ENCODE measurements around the gene SLC25A36.
A peak's percentile ranks its signal among the peaks of the same experiment; 100 is the strongest.

SLC25A36 gene

DNA sequence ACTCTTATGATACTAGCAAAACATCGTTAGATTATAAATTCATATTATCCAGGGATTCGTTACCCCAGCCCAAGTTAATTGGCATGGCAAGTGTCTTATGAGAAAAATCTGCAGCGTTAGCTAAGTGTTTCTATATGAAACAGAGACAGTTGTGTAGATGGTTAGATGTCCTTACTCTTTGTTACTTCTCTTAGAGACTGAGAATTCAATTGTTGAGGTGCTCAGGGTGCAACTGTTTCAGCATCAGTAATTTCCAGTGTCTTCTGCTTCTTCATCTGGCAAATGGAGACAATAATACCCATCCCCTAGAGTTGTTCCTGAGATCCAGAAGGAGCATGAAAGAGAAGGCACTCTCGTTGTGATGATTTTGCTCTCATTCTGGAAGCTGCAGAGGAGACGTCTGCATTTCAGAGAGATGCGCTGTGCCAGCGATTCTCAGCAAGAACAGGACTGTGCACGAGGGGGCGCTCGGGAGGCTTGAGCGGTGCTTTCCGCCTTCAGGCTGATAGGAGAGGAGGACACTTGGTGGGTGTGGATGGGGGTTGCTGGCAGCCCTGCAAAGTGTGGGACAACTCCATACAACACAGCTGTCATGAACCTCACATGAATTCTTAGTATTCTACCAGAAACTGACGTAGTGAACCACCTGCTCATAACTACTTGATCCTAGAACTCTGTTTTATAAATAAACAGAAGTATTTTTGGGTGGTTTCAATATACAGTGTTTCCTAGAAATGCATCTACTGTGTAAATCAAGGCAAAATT is 69.8 kb downstream of the SLC25A36 start:
- Histone ChIP-seq H3K79me2 (ENCODE audit: control insufficient read depth, low read length) (no peaks in the 10 kb centered on the region), H3K27me3 (ENCODE audit: control insufficient read depth, low read length) (peaks cover 13% of the 10 kb centered on the region), H3K4me3 (ENCODE audit: low read length) (no peak overlapping the region), H3K36me3 (ENCODE audit: control insufficient read depth, low read length) (no peaks in the 10 kb centered on the region), H3K9me2 (replicated peaks; ENCODE audit: control insufficient read depth, low read length) (no peaks in the 10 kb centered on the region), H3K4me2 (ENCODE audit: low read length) (no peak overlapping the region), H4K20me1 (ENCODE audit: control insufficient read depth, insufficient read depth, low read depth, low read length) (no peaks in the 10 kb centered on the region), H3K27ac (ENCODE audit: low read depth, low read length) (no peak overlapping the region), H3K9me3 (ENCODE audit: control insufficient read depth, insufficient read depth, low read length) (no peaks in the 10 kb centered on the region), H3K4me1 (ENCODE audit: control insufficient read depth, low read length) (no peaks in the 10 kb centered on the region), H3F3A (ENCODE audit: control insufficient read depth, insufficient read depth) (no peaks in the 10 kb centered on the region)
- TF ChIP-seq, protein P1, sequence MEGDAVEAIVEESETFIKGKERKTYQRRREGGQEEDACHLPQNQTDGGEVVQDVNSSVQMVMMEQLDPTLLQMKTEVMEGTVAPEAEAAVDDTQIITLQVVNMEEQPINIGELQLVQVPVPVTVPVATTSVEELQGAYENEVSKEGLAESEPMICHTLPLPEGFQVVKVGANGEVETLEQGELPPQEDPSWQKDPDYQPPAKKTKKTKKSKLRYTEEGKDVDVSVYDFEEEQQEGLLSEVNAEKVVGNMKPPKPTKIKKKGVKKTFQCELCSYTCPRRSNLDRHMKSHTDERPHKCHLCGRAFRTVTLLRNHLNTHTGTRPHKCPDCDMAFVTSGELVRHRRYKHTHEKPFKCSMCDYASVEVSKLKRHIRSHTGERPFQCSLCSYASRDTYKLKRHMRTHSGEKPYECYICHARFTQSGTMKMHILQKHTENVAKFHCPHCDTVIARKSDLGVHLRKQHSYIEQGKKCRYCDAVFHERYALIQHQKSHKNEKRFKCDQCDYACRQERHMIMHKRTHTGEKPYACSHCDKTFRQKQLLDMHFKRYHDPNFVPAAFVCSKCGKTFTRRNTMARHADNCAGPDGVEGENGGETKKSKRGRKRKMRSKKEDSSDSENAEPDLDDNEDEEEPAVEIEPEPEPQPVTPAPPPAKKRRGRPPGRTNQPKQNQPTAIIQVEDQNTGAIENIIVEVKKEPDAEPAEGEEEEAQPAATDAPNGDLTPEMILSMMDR (IDR thresholded peaks at IDR 0.05; ENCODE audit: low read depth, low read length, poor library complexity, severe bottlenecking), result peak; percentile 85
- TF ChIP-seq EZH2phosphoT487 (IDR thresholded peaks at IDR 0.05; ENCODE audit: borderline replicate concordance, low read length), result no peak

DNA sequence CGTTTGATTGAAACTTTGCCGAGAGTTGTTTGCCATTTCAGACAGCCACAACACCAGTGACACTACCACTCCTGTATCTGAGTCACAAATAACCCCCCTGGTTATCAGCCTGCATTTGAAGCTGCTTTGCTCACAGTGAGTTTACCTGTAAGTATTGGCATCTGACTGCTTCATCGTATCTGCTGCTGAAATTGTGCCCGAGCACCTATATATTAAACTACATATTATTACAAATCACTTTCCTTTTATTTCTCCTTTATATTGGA is 70.3 kb downstream of the SLC25A36 start:
- Histone ChIP-seq H4K20me1 (ENCODE audit: control insufficient read depth, insufficient read depth, low read depth, low read length) (no peaks in the 10 kb centered on the region), H3K9me2 (replicated peaks; ENCODE audit: control insufficient read depth, low read length) (no peaks in the 10 kb centered on the region), H3F3A (ENCODE audit: control insufficient read depth, insufficient read depth) (no peaks in the 10 kb centered on the region), H3K79me2 (ENCODE audit: control insufficient read depth, low read length) (no peaks in the 10 kb centered on the region), H3K27me3 (ENCODE audit: control insufficient read depth, low read length) (peaks cover 13% of the 10 kb centered on the region), H3K4me1 (ENCODE audit: control insufficient read depth, low read length) (no peaks in the 10 kb centered on the region), H3K36me3 (ENCODE audit: control insufficient read depth, low read length) (no peaks in the 10 kb centered on the region), H3K9me3 (ENCODE audit: control insufficient read depth, insufficient read depth, low read length) (no peaks in the 10 kb centered on the region), H3K4me3 (ENCODE audit: low read length) (no peak overlapping the region), H3K4me2 (ENCODE audit: low read length) (no peak overlapping the region), H3K27ac (ENCODE audit: low read depth, low read length) (no peak overlapping the region)
- TF ChIP-seq, protein P1 (IDR thresholded peaks at IDR 0.05; ENCODE audit: low read depth, low read length, poor library complexity, severe bottlenecking), result no peak
- TF ChIP-seq EZH2phosphoT487 (IDR thresholded peaks at IDR 0.05; ENCODE audit: borderline replicate concordance, low read length), result no peak

GRCh38 chr3:141012571-141012970 is 70.9 kb downstream of the SLC25A36 start:
- H3K79me2 ChIP-seq (ENCODE audit: control insufficient read depth, low read length), result no peaks in the 10 kb centered on the region
- H3K4me2 ChIP-seq (ENCODE audit: low read length), result no peak overlapping the region
- TF ChIP-seq EZH2phosphoT487 (IDR thresholded peaks at IDR 0.05; ENCODE audit: borderline replicate concordance, low read length), result no peak
- TF ChIP-seq, protein P1 (IDR thresholded peaks at IDR 0.05; ENCODE audit: low read depth, low read length, poor library complexity, severe bottlenecking), result no peak
- H3K36me3 ChIP-seq (ENCODE audit: control insufficient read depth, low read length), result no peaks in the 10 kb centered on the region
- no peaks in the 10 kb centered on the region for H4K20me1 ChIP-seq (ENCODE audit: control insufficient read depth, insufficient read depth, low read depth, low read length)
- H3K4me3 ChIP-seq (ENCODE audit: low read length), result no peak overlapping the region
- no peak overlapping the region for H3K27ac ChIP-seq (ENCODE audit: low read depth, low read length)
- no peaks in the 10 kb centered on the region for H3K9me3 ChIP-seq (ENCODE audit: control insufficient read depth, insufficient read depth, low read length)
- H3K27me3 ChIP-seq (ENCODE audit: control insufficient read depth, low read length), result peaks cover 9% of the 10 kb centered on the region
- H3F3A ChIP-seq (ENCODE audit: control insufficient read depth, insufficient read depth), result no peaks in the 10 kb centered on the region
- no peaks in the 10 kb centered on the region for H3K9me2 ChIP-seq (replicated peaks; ENCODE audit: control insufficient read depth, low read length)
- no peaks in the 10 kb centered on the region for H3K4me1 ChIP-seq (ENCODE audit: control insufficient read depth, low read length)

All from DOHH2 (cell line).